Body of pancreas (tissue), 4 donors: Measurements from ENCODE around the gene PTPRN2.

Experiments used
- POLR2A ChIP-seq, 3 donors: fragments of 450-650 bp; IDR thresholded peaks; one replicate each; pipeline ENCODE4 v1.6.1; 2016; ENCODE audit warnings: antibody characterized with exemption in 3 of 3, mild to moderate bottlenecking in 2 of 3
- TF ChIP-seq, protein P1 (sequence below), 7 experiments: fragments of 450-650 bp in 4 of 7; fragments of 200-600 bp in 3 of 7; sonication (generic) in 3 of 7; IDR thresholded peaks; one replicate each; pipeline ENCODE4 v1.5.1; 2016 to 2019; ENCODE audit warnings: antibody characterized with exemption in 7 of 7

DNA sequence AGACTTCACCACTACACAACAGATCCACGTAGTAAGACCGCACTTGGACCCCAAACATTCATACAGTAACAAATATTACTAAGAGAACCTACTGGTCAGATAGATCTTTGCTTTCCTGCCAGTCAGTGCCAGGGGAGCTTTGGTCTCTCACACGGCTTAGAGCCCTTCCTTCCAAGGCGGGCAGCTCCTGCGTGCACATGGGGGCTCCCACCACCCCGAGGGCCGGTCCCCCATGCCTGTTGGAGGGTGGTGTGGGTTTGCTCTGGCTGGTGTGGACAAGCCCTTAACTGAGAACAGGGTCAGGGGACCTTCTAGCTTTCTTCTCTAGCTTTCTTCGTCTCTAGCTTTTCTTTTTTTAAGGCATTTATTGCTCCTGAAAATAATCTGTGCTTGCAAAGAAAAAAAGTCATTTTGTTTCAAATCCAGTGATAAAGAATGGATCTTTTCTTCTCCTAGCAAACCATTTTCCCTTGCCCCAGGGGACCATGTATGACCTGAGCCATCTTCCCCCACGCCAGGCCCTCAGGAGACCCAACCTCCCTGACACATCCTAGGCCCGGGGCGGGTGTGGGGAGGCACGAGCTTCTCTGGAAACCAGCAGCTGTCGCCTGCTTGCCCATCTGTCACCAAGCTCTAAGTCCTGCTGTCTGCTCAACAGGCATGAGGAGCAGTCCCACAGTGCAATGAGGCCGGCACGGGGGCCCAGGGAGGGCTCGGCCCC is 591.1 kb downstream of the PTPRN2 start:
- TF ChIP-seq, protein P1, sequence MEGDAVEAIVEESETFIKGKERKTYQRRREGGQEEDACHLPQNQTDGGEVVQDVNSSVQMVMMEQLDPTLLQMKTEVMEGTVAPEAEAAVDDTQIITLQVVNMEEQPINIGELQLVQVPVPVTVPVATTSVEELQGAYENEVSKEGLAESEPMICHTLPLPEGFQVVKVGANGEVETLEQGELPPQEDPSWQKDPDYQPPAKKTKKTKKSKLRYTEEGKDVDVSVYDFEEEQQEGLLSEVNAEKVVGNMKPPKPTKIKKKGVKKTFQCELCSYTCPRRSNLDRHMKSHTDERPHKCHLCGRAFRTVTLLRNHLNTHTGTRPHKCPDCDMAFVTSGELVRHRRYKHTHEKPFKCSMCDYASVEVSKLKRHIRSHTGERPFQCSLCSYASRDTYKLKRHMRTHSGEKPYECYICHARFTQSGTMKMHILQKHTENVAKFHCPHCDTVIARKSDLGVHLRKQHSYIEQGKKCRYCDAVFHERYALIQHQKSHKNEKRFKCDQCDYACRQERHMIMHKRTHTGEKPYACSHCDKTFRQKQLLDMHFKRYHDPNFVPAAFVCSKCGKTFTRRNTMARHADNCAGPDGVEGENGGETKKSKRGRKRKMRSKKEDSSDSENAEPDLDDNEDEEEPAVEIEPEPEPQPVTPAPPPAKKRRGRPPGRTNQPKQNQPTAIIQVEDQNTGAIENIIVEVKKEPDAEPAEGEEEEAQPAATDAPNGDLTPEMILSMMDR (IDR thresholded peaks at IDR 0.05) = no peak
- no peak for TF ChIP-seq POLR2A (IDR thresholded peaks at IDR 0.05)
